Thoracic aorta (tissue), 2 donors: Measurements from ENCODE around the gene ICA1L. TPM values are rescaled to one million over a fixed set of nuclear protein-coding genes. Genes with fewer than 3 reads are reported as not detected.

ENCODE experiments used
- ATAC-seq: fragments of 150-250 bp; one replicate; pipeline ENCODE4 v1.8.0; 2017; ENCODE audit warnings: low read depth; ENCODE audit not compliant: insufficient number of reproducible peaks, low FRiP score
- DNase-seq: peaks from one replicate; pipeline ENCODE4 v3.0.0-alpha.2; 2020; ENCODE audit warnings: low spot score
- H3K27ac ChIP-seq, 2 donors: fragments of 200-600 bp; sonication (generic); 1 replicate in 1 of 2; 2 replicates in 1 of 2; pipeline ENCODE4 v1.5.1; 2016; ENCODE audit warnings: mild to moderate bottlenecking in 2 of 2, moderate library complexity in 2 of 2
- H3K27me3 ChIP-seq: fragments of 200-600 bp; sonication (generic); replicated peaks from 2 replicates; pipeline ENCODE4 v1.6.0; 2016; ENCODE audit warnings: mild to moderate bottlenecking; ENCODE audit not compliant: insufficient read depth
- H3K36me3 ChIP-seq: fragments of 200-600 bp; sonication (generic); one replicate; pipeline ENCODE4 v1.5.1; 2016
- H3K4me1 ChIP-seq, 2 donors: fragments of 200-600 bp; sonication (generic); 1 replicate in 1 of 2; 2 replicates in 1 of 2; pipeline versions ENCODE4 v1.5.1 to v1.6.0; 2016; ENCODE audit warnings: low read depth in 2 of 2, mild to moderate bottlenecking in 1 of 2; ENCODE audit not compliant: control insufficient read depth in 1 of 2
- H3K4me3 ChIP-seq: fragments of 200-600 bp; sonication (generic); 2 replicates; pipeline ENCODE4 v1.5.1; 2016; ENCODE audit warnings: mild to moderate bottlenecking
- H3K9me3 ChIP-seq: fragments of 200-600 bp; sonication (generic); 2 replicates; pipeline ENCODE4 v1.5.1; 2016
- CTCF ChIP-seq: fragments of 200-600 bp; sonication (generic); IDR thresholded peaks from one replicate; pipeline ENCODE4 v1.5.1; 2019; ENCODE audit warnings: antibody characterized with exemption
- total RNA-seq, 2 donors: library from RNA; depleted of rRNA; stranded (reverse); fragments of >200 nt; gene quantifications; one replicate each; pipeline versions ENCODE4 v1.1.0 to v1.2.3, GENCODE V29; 2016

Gene ICA1L
- total RNA-seq, 2 donors from 2014 or later, result 12.9 to 13.7 TPM

DNA sequence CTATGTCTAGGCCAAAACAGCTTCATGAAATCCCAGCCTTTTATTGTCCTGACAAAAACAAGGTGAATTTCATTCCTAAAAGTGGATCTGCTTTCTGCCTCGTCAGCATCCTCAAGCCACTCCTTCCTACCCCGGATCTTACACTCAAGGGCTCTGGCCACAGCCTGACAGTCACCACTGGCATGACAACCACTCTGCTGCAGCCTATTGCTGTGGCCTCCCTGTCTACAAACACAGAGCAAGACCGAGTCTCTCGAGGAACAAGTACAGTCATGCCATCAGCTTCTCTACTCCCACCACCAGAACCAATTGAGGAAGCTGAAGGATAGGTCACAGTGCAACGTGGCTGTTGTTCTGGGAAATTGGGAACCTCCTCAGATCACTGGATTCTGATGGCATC, 106.1 kb downstream of the ICA1L start:
- Histone ChIP-seq H3K9me3 (no peaks in the 10 kb centered on the region), H3K27me3 (no peaks in the 10 kb centered on the region), H3K27ac (no peak overlapping the region), H3K4me1 (peaks cover 0 to 8% of the 10 kb centered on the region in 2 donors), H3K36me3 (no peaks in the 10 kb centered on the region), H3K4me3 (no peak overlapping the region)
- DNase-seq (no peak), ATAC-seq (no peak)
- no peak for TF ChIP-seq CTCF

- Histone ChIP-seq H3K36me3 (no peaks in the 10 kb centered on the region), H3K27me3 (no peaks in the 10 kb centered on the region), H3K9me3 (no peaks in the 10 kb centered on the region), H3K27ac (no peak overlapping the region), H3K4me3 (no peak overlapping the region), H3K4me1 (peaks cover 0 to 8% of the 10 kb centered on the region in 2 donors)
- no peak for DNase-seq
- no peak for ATAC-seq
- TF ChIP-seq CTCF, result no peak
These were observed 106.6 kb downstream of the ICA1L start for GRCh38 chr2:202764991-202765390.

DNA sequence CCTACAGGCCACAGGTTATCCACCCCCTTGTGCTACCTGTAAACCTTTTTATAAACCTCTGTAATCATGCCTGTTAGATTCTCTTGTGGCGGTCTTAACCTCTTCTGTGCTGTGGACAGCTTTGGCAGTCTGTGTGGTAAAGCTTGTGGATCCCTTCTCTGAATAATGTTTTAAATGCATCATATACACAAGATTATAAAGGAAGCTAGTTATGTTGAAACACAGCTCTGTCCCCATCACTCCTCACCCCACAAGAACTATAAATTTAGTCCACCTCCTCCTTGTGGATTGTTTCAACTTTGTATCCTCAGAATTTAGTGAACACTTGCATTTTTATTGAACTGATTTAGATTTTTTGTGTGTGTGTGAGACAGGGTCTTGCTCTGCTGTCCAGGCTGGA, 107.7 kb downstream of the ICA1L start:
- TF ChIP-seq CTCF, result no peak
- ATAC-seq (no peak), DNase-seq (no peak)
- H3K4me1 ChIP-seq, result peaks cover 0 to 8% of the 10 kb centered on the region in 2 donors
- no peaks in the 10 kb centered on the region for H3K27me3 ChIP-seq
- no peak overlapping the region for H3K27ac ChIP-seq
- H3K9me3 ChIP-seq, result no peaks in the 10 kb centered on the region
- no peaks in the 10 kb centered on the region for H3K36me3 ChIP-seq
- H3K4me3 ChIP-seq, result no peak overlapping the region

DNA sequence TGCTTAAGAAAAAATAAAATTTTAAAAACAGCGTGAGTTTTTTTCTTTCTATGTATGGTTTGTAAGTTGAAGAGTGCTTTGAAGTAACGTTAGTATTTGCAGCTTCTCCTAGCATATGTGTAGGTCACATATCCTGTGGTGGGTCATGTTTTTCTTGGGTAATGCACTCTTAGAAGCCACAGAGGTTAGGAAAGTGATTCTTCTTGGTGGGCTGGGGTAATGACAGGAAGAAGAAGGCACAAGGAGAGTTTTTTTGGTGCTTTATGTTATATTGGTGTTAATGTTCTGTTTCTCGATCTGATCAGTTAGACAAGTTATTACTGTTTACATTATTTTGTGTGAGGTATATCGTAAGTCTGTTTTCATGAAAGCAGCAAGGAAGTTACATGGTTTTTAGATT, 109.0 kb downstream of the ICA1L start:
- Histone ChIP-seq H3K36me3 (no peaks in the 10 kb centered on the region), H3K27ac (no peak overlapping the region), H3K4me1 (peaks cover 0 to 8% of the 10 kb centered on the region in 2 donors), H3K4me3 (no peak overlapping the region), H3K27me3 (no peaks in the 10 kb centered on the region), H3K9me3 (no peaks in the 10 kb centered on the region)
- no peak for ATAC-seq
- DNase-seq, result no peak
- TF ChIP-seq CTCF, result no peak

- H3K9me3 ChIP-seq, result no peaks in the 10 kb centered on the region
- peaks cover 3% of the 10 kb centered on the region for H3K36me3 ChIP-seq
- no peak for ATAC-seq
- DNase-seq, result no peak
- H3K4me3 ChIP-seq, result no peak overlapping the region
- no peaks in the 10 kb centered on the region for H3K27me3 ChIP-seq
- H3K27ac ChIP-seq, result no peak overlapping the region
- TF ChIP-seq CTCF, result no peak
- peaks cover 0 to 8% of the 10 kb centered on the region in 2 donors for H3K4me1 ChIP-seq
These were observed 110.7 kb downstream of the ICA1L start for GRCh38 chr2:202760848-202761247.
